ENCODE data around the gene LRP2.
A peak's percentile ranks its signal among the peaks of the same experiment; 100 is the strongest.
"Not testable (repeated sequence)": the region's sequence is repeated elsewhere in the genome, so short reads cannot be mapped to it uniquely, and the experiment has no call there.

Gene LRP2

GRCh38 chr2:169165791-169166190, 196.5 kb downstream of the LRP2 start:
- no peak for DNase-seq

DNA sequence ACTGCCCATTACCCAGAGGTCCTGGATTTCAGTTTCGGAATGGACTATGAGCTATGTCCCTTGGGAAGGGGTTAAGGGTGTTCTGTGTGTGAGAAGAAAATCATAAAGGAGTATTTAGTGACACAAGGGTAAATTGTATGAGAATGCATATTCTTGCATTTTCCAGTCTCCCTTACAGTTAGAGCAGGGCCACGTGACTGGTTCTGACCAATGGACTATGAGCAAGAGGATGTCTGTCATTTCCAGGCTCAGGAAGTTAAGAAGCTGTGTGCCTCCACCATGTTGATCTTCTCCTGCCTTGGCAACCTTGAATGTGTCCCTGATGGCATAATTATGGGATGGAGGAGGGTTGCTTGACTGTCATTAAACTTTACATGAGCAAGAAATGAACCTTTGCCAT, 198.0 kb downstream of the LRP2 start:
- no peak for DNase-seq

DNA sequence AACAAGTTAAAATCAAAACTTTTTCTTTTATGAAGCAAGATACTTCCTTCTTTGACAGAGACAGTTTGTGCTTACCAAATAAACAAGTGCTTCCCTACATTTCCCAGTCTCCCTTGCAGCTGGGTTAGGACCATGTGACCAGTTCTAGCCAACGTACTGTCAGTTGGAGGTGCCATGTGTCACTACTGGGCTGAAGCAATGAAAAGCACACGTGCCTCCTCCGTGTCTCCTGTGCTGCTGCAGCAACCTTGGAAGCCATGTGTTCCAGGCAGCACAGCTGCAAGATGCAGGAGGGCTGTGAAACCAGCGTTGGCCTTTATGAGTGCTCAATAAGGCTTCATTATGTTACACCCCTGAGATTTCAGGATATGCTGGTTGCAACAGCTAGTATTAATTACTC, 199.7 kb downstream of the LRP2 start:
- no peak for DNase-seq

DNA sequence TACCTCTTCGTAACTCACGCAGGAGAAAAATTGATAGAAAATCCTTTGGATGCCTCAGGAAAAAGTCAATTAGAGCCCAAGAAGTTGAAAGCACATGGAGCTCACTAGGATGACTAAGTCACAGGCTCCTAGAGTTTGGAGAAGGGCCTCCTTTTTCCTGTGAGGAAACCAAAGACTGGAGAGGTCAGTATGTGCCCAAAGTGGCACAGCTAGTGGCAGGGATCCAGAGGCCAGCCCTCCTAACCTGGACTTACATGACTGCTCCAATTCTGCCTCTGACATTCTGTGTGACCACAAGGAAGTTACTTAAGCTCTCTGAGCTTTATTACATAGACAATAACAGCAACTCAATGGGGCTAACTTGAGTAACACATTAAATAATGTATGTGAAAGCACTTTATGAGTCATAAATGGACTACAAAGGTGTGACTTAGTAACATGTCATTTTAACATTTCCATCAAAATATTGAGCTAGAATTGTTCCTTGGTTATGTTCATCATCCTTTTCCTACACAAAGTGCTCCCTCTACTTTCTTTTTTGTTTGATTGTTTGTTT, 201.3 kb downstream of the LRP2 start:
- DNase-seq = no peak

GRCh38 chr2:169159686-169160085, 202.6 kb downstream of the LRP2 start:
- DNase-seq = no peak

GRCh38 chr2:169158874-169159273, 203.5 kb downstream of the LRP2 start:
- no peak for DNase-seq

DNA sequence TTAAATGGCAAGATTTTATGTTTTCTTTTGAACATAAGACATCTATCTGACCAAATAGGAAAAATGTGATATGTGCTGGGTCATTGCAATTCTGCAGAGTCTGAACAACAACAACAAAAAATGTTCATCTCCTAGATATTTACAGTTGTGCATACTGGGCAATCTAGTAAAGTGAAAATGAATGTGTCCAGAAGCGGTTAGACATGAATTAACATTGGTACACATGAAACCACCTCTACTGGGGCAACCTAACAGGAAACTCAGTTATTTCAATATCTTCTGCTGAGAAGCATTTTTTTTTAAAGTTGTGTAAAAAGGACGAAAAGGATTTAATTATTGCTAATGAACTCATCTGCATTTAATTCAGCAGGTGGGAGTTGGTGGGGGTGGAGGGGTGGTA, 216.1 kb downstream of the LRP2 start:
- no peak for DNase-seq

DNA sequence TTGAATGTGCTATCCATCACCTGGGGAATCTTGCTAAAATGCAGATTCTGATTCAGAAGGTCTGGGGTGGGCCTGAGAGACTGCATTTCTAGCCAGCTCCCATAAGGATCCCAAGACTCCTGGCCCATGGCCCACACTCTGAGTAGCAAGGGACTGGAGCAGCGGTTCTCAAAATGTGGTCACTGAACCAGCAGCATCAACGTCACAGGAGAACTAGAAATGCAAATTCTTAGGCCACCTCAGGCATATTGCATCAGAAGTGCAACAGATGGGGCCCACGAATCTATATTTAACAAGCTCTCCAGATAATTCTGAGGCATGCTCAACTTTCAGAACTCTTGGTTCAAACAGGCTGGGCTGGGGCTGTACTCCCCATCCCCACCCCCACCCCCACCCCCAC, 218.3 kb downstream of the LRP2 start:
- no peak for DNase-seq

DNA sequence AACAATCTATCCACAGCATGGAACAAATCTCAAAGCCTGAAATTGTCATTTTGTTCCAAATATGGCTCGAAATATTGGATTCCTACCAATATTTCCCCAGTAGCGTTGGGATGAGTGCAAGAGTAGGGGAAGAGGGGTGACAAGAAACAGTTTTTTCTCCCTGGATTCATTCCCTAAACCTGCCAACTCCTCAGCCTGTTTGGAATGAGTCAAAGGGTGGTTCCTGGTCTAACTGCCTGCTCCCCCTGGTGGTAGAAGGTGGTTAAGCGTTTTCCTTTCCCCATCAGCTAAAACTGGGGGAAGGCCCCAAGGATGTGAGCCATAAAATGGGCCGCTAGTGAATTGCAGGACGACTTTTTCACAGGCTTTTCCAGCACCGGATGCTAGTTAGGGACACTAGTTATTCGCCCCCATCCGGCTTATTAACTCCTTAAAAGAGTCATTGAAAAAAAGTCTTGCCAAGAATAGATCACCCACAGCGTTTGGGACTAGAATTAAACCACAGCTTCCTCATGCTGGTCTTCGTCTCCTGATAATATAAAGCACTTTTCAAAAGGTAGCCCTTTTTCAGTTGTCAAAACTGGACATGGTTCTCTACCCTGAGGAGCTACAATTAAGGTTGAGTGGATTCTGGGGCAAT, 220.5 kb downstream of the LRP2 start:
- peak; percentile 79 to 83 for DNase-seq

- no peak for DNase-seq
Observed at GRCh38 chr2:169139993-169140767, 222.2 kb downstream of the LRP2 start.

DNA sequence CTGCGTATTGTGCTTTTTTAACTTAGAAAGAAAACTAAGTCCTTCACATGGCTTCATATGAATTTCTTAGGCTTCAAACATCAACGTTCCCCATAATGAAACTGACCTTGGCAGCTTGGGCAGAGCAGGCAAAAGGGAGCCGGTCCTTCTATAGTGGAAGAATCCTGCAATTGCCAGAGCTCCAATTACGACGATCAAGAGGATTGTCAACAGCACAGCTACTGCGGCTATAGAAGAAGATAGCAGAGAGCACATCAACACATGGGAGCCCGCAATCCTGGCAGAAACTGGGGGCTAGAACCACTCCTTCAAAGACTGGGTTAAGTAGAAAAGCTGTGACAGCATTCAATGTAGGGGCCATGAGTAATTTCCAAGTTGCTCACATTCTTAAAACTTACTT, 223.2 kb downstream of the LRP2 start:
- no peak for DNase-seq

DNA sequence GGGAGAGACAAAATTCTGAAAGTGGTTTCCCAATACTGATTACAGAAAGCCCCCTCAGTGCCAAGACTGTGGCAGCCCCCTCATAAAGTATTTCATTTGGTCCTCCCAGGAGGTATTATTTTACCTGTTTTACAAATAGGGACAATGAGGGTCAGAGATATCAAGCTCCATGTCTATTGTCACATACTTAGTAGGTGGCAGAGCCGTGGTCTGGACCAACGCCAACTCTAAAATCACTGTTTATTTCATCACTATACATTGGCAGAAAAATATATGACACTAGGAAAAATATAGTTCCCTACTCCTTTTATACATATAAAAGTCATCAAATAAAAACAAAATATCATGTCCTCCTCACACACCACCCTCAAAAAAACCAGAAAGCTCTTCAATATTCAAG, 224.4 kb downstream of the LRP2 start:
- DNase-seq = no peak

DNA sequence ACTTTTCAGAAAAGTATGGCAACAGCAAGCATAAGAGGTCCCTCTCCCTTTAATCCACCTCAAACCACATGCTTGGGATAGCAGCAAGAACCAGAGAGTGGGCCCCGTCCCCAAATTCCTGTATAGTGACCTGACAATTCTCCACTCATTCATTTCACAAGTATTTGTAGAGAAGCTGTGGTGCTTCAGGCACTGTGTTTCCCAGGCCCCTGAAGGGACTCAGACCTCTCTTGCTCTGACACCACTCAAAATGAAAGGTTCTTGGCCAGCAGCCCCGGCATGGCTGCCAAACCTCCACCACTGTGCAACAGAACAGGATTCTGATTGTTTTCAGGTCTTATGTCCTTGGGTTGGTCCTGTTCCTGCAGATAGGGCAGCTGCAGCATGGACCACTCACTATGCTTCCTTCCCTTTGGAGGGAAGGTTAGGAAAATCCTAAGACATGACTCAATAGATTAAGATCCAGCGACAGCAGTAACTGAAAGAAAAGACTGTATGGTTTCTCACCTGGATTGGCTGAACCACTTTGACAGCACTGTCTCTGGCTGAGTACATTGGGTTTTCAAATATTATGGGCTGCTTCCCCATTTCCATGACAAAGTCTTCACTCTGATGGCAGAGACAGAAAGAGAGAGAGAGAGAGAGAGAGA, 225.3 kb downstream of the LRP2 start:
- DNase-seq = no peak

DNA sequence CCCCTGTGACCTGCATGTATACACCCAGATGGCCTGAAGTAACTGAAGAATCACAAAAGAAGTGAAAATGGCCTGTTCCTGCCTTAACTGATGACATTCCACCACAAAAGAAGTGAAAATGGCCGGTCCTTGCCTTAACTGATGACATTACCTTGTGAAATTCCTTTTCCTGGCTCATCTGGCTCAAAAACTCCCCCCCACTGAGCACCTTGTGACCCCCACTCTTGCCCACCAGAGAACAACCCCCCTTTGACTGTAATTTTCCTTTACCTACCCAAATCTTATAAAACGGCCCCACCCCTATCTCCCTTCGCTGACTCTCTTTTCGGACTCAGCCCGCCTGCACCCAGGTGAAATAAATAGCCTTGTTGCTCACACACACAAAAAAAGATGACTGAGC, 225.9 kb downstream of the LRP2 start:
- not testable (repeated sequence) for DNase-seq

DNA sequence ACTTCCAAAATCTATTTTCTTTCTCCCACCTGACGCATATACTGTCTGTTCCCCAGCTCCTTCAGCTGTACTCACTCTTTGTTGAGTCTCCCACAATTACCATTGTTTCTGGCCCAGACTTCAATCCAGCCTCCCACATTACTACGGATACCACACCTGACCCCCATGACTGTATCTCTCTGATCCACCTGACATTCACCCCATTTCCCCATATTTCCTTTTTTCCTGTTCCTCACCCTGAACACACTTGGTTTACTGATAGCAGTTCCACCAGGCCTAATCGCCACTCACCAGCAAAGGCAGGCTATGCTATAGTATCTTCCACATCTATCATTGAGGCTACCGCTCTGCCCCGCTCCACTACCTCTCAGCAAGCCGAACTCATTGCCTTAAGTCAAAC, 228.1 kb downstream of the LRP2 start:
- not testable (repeated sequence) for DNase-seq

- peak; percentile 85 for DNase-seq
Observed at GRCh38 chr2:169131587-169132512, 230.5 kb downstream of the LRP2 start.

GRCh38 chr2:169129703-169130243, 232.6 kb downstream of the LRP2 start:
- DNase-seq = peak in 1 of 2 experiments; percentile 17

DNA sequence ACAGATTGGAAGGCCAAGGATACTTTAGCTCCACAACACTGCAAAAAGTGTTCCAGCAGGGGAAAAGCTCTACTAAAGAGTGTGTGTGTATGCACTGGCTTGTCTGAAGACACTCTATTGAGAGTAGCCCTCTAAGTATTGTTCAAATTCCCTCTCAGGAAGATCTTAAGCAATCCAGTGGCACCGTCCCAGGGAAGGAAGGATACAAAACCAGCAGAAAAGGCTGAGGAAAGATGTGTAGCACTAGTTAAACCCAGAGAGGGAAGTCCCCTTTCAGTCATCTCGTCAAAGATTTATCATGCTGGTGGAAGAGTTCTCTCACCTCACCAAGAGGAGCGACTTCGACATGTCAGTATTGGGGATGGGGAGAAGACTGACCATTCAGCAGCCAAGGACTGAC, 242.5 kb downstream of the LRP2 start:
- no peak for DNase-seq

DNA sequence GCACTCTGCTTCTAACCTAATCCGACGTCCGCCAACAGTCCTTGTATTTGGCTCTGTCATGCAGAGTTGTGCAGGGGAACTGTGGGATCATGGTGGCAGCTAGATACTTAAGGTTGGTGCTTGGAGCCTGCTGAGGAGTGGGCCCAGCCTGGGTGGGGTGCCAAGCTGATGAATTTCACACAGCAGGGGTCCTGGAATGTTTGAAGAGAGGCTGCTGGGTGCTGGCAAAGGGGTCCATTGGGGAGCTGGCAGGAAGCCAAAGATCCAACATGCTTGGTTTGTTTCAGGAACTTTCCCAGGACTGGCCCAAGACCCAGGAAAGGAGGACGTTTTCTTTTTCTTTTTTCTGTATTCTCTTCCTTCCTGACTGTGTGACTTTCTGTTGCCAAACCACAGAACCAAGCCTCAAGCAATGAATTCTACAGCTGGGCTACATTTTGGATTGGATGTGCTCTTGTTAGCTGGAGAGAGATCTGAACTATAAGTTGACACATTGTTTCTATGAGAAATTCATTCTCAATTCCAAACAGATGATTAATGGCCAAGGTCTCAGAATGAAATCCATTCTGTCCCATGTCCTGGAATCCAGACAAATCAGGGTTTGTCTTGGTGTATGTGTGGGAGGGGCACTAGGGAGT, 243.1 kb downstream of the LRP2 start:
- DNase-seq = no peak

DNA sequence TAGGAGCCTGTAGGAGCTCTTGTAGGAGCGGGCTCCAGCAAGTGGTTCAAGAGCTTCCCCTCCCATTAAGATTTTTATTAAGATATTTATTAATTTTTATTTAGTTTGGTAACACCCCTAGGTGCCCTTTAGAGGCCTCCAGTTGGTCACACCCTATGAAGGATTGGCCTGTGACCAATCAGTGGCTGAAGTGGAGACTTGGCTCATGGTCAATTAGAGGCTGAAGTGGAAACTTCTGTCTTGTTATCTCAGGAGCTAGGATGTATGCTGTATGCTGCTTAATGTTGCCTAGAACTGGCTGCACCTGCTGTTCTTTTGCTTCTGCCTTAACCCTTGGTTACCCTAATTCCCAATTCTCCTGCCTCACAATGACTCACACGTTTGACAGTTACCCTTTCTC, 244.3 kb downstream of the LRP2 start:
- no peak for DNase-seq

- no peak for DNase-seq
Observed at GRCh38 chr2:169116993-169117392, 245.3 kb downstream of the LRP2 start.

DNA sequence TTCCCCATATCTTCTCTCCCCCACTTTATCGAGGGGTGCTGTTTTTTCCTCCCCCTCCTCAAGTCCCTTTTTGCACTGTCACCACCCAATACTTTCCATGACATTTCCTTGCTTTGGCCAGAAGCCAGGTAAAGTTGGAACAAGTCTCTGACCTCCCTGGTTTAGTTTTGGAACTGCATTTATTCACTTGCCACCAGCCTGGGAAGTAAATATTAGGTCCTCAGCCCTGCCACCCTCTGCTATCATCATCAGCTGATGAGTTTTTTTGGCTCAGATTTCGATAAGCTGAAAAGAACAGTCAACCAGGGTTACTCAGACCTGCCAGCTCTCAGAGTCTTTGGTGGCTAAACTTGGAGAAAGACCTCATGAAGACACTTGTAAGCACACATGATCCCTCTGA, 246.0 kb downstream of the LRP2 start:
- DNase-seq = no peak

All from Kasumi-1 (cell line).